Loucy (cell line): ENCODE data around the gene SH3RF2.

ENCODE experiments used
- EZH2phosphoT487 ChIP-seq: fragments of 200-600 bp; IDR thresholded peaks from 2 replicates; pipeline ENCODE4 v1.6.1; 2018; ENCODE audit warnings: antibody characterized with exemption, mild to moderate bottlenecking, moderate library complexity, borderline replicate concordance
- TF ChIP-seq, protein P1 (sequence below): fragments of 200-600 bp; sonication (generic); conservative IDR thresholded peaks from 2 replicates; pipeline ENCODE4 v1.5.1; 2014; ENCODE audit warnings: mild to moderate bottlenecking, antibody characterized with exemption, low read length

DNA sequence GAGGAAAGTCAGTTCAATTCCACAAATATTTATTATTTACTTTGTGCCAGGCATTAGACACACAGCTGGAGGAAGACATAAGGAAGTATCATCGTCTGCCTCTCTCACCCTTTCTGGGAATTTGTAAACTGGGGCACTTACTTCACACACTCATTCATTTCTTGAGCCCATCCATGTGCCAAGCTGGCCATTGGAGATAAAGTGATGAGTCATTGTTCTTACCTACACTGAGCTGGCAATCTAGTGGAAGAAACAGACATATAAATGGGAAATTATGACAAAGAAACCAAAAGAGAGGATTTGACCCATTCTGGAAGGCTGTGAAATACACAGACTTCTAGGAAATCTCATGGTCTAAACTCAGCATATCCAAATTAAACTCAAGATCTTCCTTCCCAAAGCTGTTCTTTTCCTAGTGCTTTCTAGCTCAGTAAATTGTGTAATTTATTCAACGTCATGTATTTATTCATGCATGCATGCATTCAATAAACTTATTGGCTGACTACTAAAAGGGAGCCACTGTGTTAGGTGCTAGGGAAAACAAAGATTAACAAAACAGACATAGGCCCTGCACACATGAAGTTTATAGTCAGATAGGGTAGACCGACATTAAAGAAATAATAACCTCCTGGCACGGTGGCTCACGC, 65.3 kb downstream of the SH3RF2 start:
- TF ChIP-seq, protein P1, sequence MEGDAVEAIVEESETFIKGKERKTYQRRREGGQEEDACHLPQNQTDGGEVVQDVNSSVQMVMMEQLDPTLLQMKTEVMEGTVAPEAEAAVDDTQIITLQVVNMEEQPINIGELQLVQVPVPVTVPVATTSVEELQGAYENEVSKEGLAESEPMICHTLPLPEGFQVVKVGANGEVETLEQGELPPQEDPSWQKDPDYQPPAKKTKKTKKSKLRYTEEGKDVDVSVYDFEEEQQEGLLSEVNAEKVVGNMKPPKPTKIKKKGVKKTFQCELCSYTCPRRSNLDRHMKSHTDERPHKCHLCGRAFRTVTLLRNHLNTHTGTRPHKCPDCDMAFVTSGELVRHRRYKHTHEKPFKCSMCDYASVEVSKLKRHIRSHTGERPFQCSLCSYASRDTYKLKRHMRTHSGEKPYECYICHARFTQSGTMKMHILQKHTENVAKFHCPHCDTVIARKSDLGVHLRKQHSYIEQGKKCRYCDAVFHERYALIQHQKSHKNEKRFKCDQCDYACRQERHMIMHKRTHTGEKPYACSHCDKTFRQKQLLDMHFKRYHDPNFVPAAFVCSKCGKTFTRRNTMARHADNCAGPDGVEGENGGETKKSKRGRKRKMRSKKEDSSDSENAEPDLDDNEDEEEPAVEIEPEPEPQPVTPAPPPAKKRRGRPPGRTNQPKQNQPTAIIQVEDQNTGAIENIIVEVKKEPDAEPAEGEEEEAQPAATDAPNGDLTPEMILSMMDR, result no peak
- TF ChIP-seq EZH2phosphoT487, result no peak
